H1 (cell line): ENCODE results near the gene AGPAT2. TPM values are rescaled to one million over a fixed set of nuclear protein-coding genes. Genes with fewer than 3 reads are reported as not detected.

ENCODE experiments used
- CTCF ChIA-PET: fragments of 300-600 bp; sonication (Branson Sonifier 250); formaldehyde crosslinking; loops from one replicate; lab custom pipeline; 2021; ENCODE audit not compliant: partially characterized antibody; lab: Charles Lee
- POLR2A ChIA-PET: fragments of 300-600 bp; sonication (Branson Sonifier 250); formaldehyde crosslinking; loops from one replicate; lab custom pipeline; 2021; ENCODE audit warnings: inconsistent platforms; ENCODE audit not compliant: partially characterized antibody; lab: Charles Lee
- DNase-seq, 2 experiments: peaks; one replicate each; pipeline versions ENCODE4 v3.0.0 to v3.0.0-alpha.2; 2010 to 2022; ENCODE audit warnings: low spot score in 2 of 2, low read depth in 1 of 2, mixed read lengths in 1 of 2
- FAIRE-seq: peaks from 2 replicates; lab custom pipeline; 2011; peaks lifted over from hg19 to GRCh38; lab: Jason Lieb, UNC
- H2AFZ ChIP-seq: 2 replicates; pipeline ENCODE4 v1.8.1; 2012; ENCODE audit warnings: low read length, inconsistent platforms
- H2AK5ac ChIP-seq: 2 replicates; pipeline ENCODE4 v1.6.1; 2013; ENCODE audit warnings: low read depth, low read length
- H2BK120ac ChIP-seq: replicated peaks from 2 replicates; pipeline ENCODE3; 2013; ENCODE audit warnings: low read depth, low read length, inconsistent platforms
- H2BK12ac ChIP-seq: 2 replicates; pipeline ENCODE4 v1.6.1; 2013; ENCODE audit warnings: low read depth, low read length
- H2BK15ac ChIP-seq: 2 replicates; pipeline ENCODE4 v1.6.1; 2013; ENCODE audit warnings: low read length
- H2BK20ac ChIP-seq: 2 replicates; pipeline ENCODE4 v1.6.1; 2013; ENCODE audit warnings: low read length
- H2BK5ac ChIP-seq: 2 replicates; pipeline ENCODE4 v1.6.1; 2013; ENCODE audit warnings: low read depth, low read length
- H3K14ac ChIP-seq: 2 replicates; pipeline ENCODE4 v1.6.1; 2013; ENCODE audit warnings: inconsistent platforms; ENCODE audit not compliant: insufficient read length
- H3K18ac ChIP-seq: 2 replicates; pipeline ENCODE4 v1.6.1; 2013; ENCODE audit warnings: low read length; ENCODE audit errors: extremely low read depth
- H3K23ac ChIP-seq: 2 replicates; pipeline ENCODE4 v1.6.1; 2013; ENCODE audit warnings: inconsistent platforms; ENCODE audit not compliant: insufficient read length
- H3K23me2 ChIP-seq: 2 replicates; pipeline ENCODE4 v1.6.1; 2013; ENCODE audit warnings: low read depth, low read length
- H3K27ac ChIP-seq: 2 replicates; pipeline ENCODE4 v1.6.1; 2011; ENCODE audit warnings: low read depth, low read length, inconsistent platforms
- H3K27me3 ChIP-seq, 4 experiments: replicated peaks in 1 of 4; 1 replicate in 1 of 4; 2 replicates in 3 of 4; pipeline versions ENCODE4 v1.6.1 to v1.8.1; 2011 to 2013; ENCODE audit warnings: low read length in 3 of 4, mild to moderate bottlenecking in 3 of 4, inconsistent platforms in 2 of 4, mixed read lengths in 2 of 4, moderate library complexity in 1 of 4; ENCODE audit not compliant: control insufficient read depth in 3 of 4, insufficient read depth in 3 of 4; ENCODE audit errors: extremely low read depth in 1 of 4
- H3K36me3 ChIP-seq, 4 experiments: 2 replicates each; pipeline versions ENCODE4 v1.6.1 to v1.8.1; 2011 to 2013; ENCODE audit warnings: mild to moderate bottlenecking in 4 of 4, low read length in 3 of 4, moderate library complexity in 2 of 4, control low read depth in 1 of 4, inconsistent platforms in 1 of 4; ENCODE audit not compliant: insufficient read depth in 4 of 4, control insufficient read depth in 2 of 4
- H3K4ac ChIP-seq: replicated peaks from 2 replicates; pipeline ENCODE3; 2013; ENCODE audit warnings: low read length, low read depth, mixed read lengths, inconsistent platforms; ENCODE audit not compliant: insufficient read length
- H3K4me1 ChIP-seq, 4 experiments: replicated peaks in 1 of 4; 1 replicate in 1 of 4; 2 replicates in 3 of 4; pipeline versions ENCODE4 v1.6.1 to v1.8.1; 2011 to 2013; ENCODE audit warnings: low read length in 3 of 4, inconsistent platforms in 2 of 4, mixed read lengths in 1 of 4; ENCODE audit not compliant: insufficient read depth in 4 of 4, control insufficient read depth in 3 of 4
- H3K4me2 ChIP-seq, 2 experiments: 2 replicates each; pipeline versions ENCODE4 v1.6.1 to v1.8.1; 2011 to 2013; ENCODE audit warnings: low read depth in 2 of 2, low read length in 2 of 2, control low read depth in 1 of 2, inconsistent platforms in 1 of 2, mild to moderate bottlenecking in 1 of 2; ENCODE audit not compliant: insufficient read depth in 1 of 2
- H3K4me3 ChIP-seq, 4 experiments: fragments of 200-600, 300-600 bp in 1 of 4; sonication (generic), shearing (Covaris generic), sonication (Bioruptor Twin) in 1 of 4; 2 replicates each; pipeline versions ENCODE4 v1.5.1 to v1.8.1; 2011 to 2016; ENCODE audit warnings: low read length in 4 of 4, low read depth in 3 of 4, control low read depth in 2 of 4, inconsistent platforms in 2 of 4, mild to moderate bottlenecking in 2 of 4, mixed read lengths in 1 of 4, moderate library complexity in 1 of 4; ENCODE audit not compliant: insufficient read depth in 2 of 4; ENCODE audit errors: extremely low read depth in 1 of 4
- H3K56ac ChIP-seq: replicated peaks from 2 replicates; pipeline ENCODE3; 2013; ENCODE audit warnings: low read depth, mild to moderate bottlenecking, mixed read lengths, low read length, inconsistent platforms; ENCODE audit not compliant: insufficient read length
- H3K79me1 ChIP-seq: 2 replicates; pipeline ENCODE4 v1.6.1; 2013; ENCODE audit warnings: low read depth, low read length, control low read depth
- H3K79me2 ChIP-seq, 2 experiments: 2 replicates each; pipeline versions ENCODE4 v1.6.1 to v1.8.1; 2012 to 2013; ENCODE audit warnings: low read length in 2 of 2, mild to moderate bottlenecking in 2 of 2, inconsistent platforms in 1 of 2; ENCODE audit not compliant: insufficient read depth in 2 of 2, control insufficient read depth in 1 of 2
- H3K9ac ChIP-seq, 4 experiments: replicated peaks in 1 of 4; 1 replicate in 1 of 4; 2 replicates in 3 of 4; pipeline versions ENCODE4 v1.6.1 to v1.8.1; 2011 to 2013; ENCODE audit warnings: low read depth in 3 of 4, low read length in 3 of 4, control low read depth in 2 of 4, mild to moderate bottlenecking in 2 of 4, moderate library complexity in 2 of 4, inconsistent platforms in 1 of 4; ENCODE audit errors: extremely low read depth in 1 of 4
- H3K9me3 ChIP-seq, 2 experiments: 2 replicates each; pipeline versions ENCODE4 v1.6.1 to v1.8.1; 2012 to 2013; ENCODE audit warnings: mild to moderate bottlenecking in 2 of 2, moderate library complexity in 2 of 2, control low read depth in 1 of 2, inconsistent platforms in 1 of 2, low read depth in 1 of 2, low read length in 1 of 2, mixed read lengths in 1 of 2; ENCODE audit not compliant: insufficient read depth in 2 of 2
- H4K20me1 ChIP-seq, 2 experiments: replicated peaks in 1 of 2; 2 replicates each; pipeline versions ENCODE3 to v1.8.1; 2011 to 2013; ENCODE audit warnings: inconsistent platforms in 2 of 2, low read length in 2 of 2, mild to moderate bottlenecking in 1 of 2; ENCODE audit not compliant: insufficient read depth in 2 of 2, control insufficient read depth in 1 of 2
- H4K5ac ChIP-seq: 2 replicates; pipeline ENCODE4 v1.6.1; 2013; ENCODE audit warnings: low read length, low read depth, mixed read lengths, inconsistent platforms; ENCODE audit not compliant: insufficient read length
- H4K8ac ChIP-seq: 2 replicates; pipeline ENCODE4 v1.8.0; 2013; ENCODE audit warnings: mild to moderate bottlenecking, moderate library complexity, low read length, inconsistent platforms; ENCODE audit not compliant: insufficient read depth; ENCODE audit errors: extremely low read depth
- H4K91ac ChIP-seq: replicated peaks from 2 replicates; pipeline ENCODE3; 2013; ENCODE audit warnings: low read length, mixed read lengths, inconsistent platforms; ENCODE audit not compliant: insufficient read length
- ATF3 ChIP-seq: IDR thresholded peaks from 2 replicates; pipeline ENCODE4 v1.6.1; 2011; ENCODE audit warnings: low read depth, mild to moderate bottlenecking, low read length; ENCODE audit not compliant: insufficient read depth
- BCL11A ChIP-seq, 2 experiments: IDR thresholded peaks; one replicate each; pipeline ENCODE4 v1.6.1; 2011; ENCODE audit warnings: low read depth in 2 of 2, low read length in 2 of 2, mild to moderate bottlenecking in 2 of 2
- CREB1 ChIP-seq: IDR thresholded peaks from 2 replicates; pipeline ENCODE4 v1.6.1; 2012; ENCODE audit warnings: inconsistent platforms
- E2F6 ChIP-seq: IDR thresholded peaks from 2 replicates; pipeline ENCODE4 v1.6.1; 2012; ENCODE audit warnings: inconsistent platforms
- EGR1 ChIP-seq: IDR thresholded peaks from 2 replicates; pipeline ENCODE4 v1.6.1; 2011; ENCODE audit warnings: low read depth, low read length, borderline replicate concordance
- GTF2F1 ChIP-seq: IDR thresholded peaks from 2 replicates; pipeline ENCODE4 v1.6.1; 2012; ENCODE audit warnings: low read depth, low read length, improper control_type of control experiment, borderline replicate concordance
- RFX5 ChIP-seq: IDR thresholded peaks from 2 replicates; pipeline ENCODE4 v1.6.1; 2011; ENCODE audit warnings: low read depth, low read length, improper control_type of control experiment, borderline replicate concordance
- SIN3A ChIP-seq, 2 experiments: IDR thresholded peaks in 1 of 2; conservative IDR thresholded peaks in 1 of 2; 2 replicates each; pipeline ENCODE4 v1.6.1; 2011 to 2012; ENCODE audit warnings: low read length in 2 of 2, improper control_type of control experiment in 1 of 2, low read depth in 1 of 2, mild to moderate bottlenecking in 1 of 2
- SIRT6 ChIP-seq: IDR thresholded peaks from one replicate; pipeline ENCODE4 v1.7.1; 2012; ENCODE audit warnings: low read length, inconsistent platforms
- TAF1 ChIP-seq: IDR thresholded peaks from 2 replicates; pipeline ENCODE4 v1.6.1; 2011; ENCODE audit warnings: mild to moderate bottlenecking, low read depth, low read length
- ZNF274 ChIP-seq: IDR thresholded peaks from 2 replicates; pipeline ENCODE4 v1.7.0; 2012; ENCODE audit warnings: low read length, borderline replicate concordance; ENCODE audit errors: extremely low read depth
- WGBS, 2 experiments: shearing (Covaris generic) in 1 of 2; methylation state at CpG; one replicate each; pipeline versions ENCODE4 v1.1.6 to v1.1.7; 2013 to 2015; ENCODE audit warnings: low lambda C conversion rate in 2 of 2, mixed read lengths in 2 of 2, inconsistent platforms in 1 of 2, low coverage in 1 of 2, missing lambda C conversion rate in 1 of 2; ENCODE audit not compliant: insufficient replicate concordance in 2 of 2, insufficient coverage in 1 of 2, insufficient read length in 1 of 2; ENCODE audit errors: extremely low coverage in 1 of 2, missing lambda C conversion rate in 1 of 2; 5-methylcytosine and 5-hydroxymethylcytosine counted together
- polyA plus RNA-seq, 7 experiments: library from polyadenylated mRNA; depleted of rRNA in 3 of 7; stranded (reverse) in 5 of 7; unstranded in 2 of 7; fragments of >200 nt in 5 of 7; fragments of 200-250 nt in 2 of 7; gene quantifications; 1 replicate in 5 of 7; 2 replicates in 1 of 7; 4 replicates in 1 of 7; pipeline versions ENCODE4 v1.2.1 to v1.2.3, GENCODE V29; 2011 to 2013; ENCODE audit warnings: missing spikeins in 2 of 7, mixed read lengths in 2 of 7
- total RNA-seq: library from RNA; stranded (reverse); fragmentation: NEBNext Ultra II Directional; extraction: Animal tissue kit (Norgen Biotek cat#: 25700); gene quantifications from 2 replicates; pipeline ENCODE4 v1.2.1, GENCODE V29; 2021

Gene AGPAT2
- total and polyA plus RNA-seq, 2 of the 8 experiments (the other 6 are each of a cell fraction or from before 2014, with no cell fraction given): 31.6 to 37.6 TPM

GRCh38 chr9:136676920-136677686 is 10.2 kb downstream of the AGPAT2 start:
- H3K27ac ChIP-seq: no peak overlapping the region
- no peaks in the 10 kb centered on the region for H4K20me1 ChIP-seq
- H3K4me1 ChIP-seq: peaks cover 0 to 4% (median under 1%) of the 10 kb centered on the region in 4 experiments; a peak in 4 of 7 replicates
- POLR2A ChIA-PET: interaction anchor here (1.2 kb wide), 1 partner anchor 17 kb away, joined by 3 read pairs; no protein-coding TSS in a partner anchor
- no peak overlapping the region for H3K4me3 ChIP-seq
- no peak overlapping the region; the same call in 1 of the 2 replicates for H4K8ac ChIP-seq
- FAIRE-seq: no peak
- H3K23me2 ChIP-seq: no peaks in the 10 kb centered on the region
- H3K27me3 ChIP-seq: no peaks in the 10 kb centered on the region
- no peak overlapping the region for H3K18ac ChIP-seq
- H2BK15ac ChIP-seq: no peak overlapping the region
- H3K14ac ChIP-seq: no peak overlapping the region
- H3K9ac ChIP-seq: no peak overlapping the region
- H3K56ac ChIP-seq: no peak overlapping the region
- no peaks in the 10 kb centered on the region for H3K79me1 ChIP-seq
- H2BK5ac ChIP-seq: no peak overlapping the region
- WGBS, 2 experiments: 93% methylated on average over 41 of the region's 46 CpGs; no CpG with 5 or more reads in 1 of the 2 experiments
- no peaks in the 10 kb centered on the region for H3K79me2 ChIP-seq
- DNase-seq: no peak
- H3K4me2 ChIP-seq: no peak overlapping the region
- H3K4ac ChIP-seq: no peak overlapping the region
- no peaks in the 10 kb centered on the region for H3K9me3 ChIP-seq
- no peak overlapping the region for H4K5ac ChIP-seq
- no peak overlapping the region for H2BK120ac ChIP-seq
- H2BK20ac ChIP-seq: no peak overlapping the region
- no peak overlapping the region for H2AFZ ChIP-seq
- CTCF ChIA-PET: interaction anchor here (0.6 to 6.5 kb wide), 8 partner anchors 9 to 192 kb away, joined by 3 to 125 read pairs (median 10); partner anchors contain the start of gene AGPAT2
- no peak overlapping the region for H3K23ac ChIP-seq
- H4K91ac ChIP-seq: no peak overlapping the region
- no peaks in the 10 kb centered on the region; a peak in 2 of 8 replicates for H3K36me3 ChIP-seq
- no peak overlapping the region for H2BK12ac ChIP-seq
- no peak overlapping the region for H2AK5ac ChIP-seq
- no peak for TF ChIP-seq CREB1
- no peak for TF ChIP-seq EGR1
- TF ChIP-seq ZNF274: no peak
- TF ChIP-seq SIRT6: no peak
- TF ChIP-seq E2F6: no peak
- TF ChIP-seq GTF2F1: no peak
- no peak for TF ChIP-seq BCL11A (IDR thresholded peaks at IDR 0.05; ENCODE audit: low read depth in 2 of 2, low read length in 2 of 2)
- no peak for TF ChIP-seq TAF1
- no peak for TF ChIP-seq ATF3
- TF ChIP-seq SIN3A (conservative IDR thresholded peaks at IDR 0.05 in 1 of 2, IDR thresholded peaks at IDR 0.05 in 1 of 2; ENCODE audit: low read depth in 1 of 2, low read length in 2 of 2): no peak
- TF ChIP-seq RFX5: no peak
